ENCODE results near the gene ZW10.
"Not testable (repeated sequence)": the region's sequence is repeated elsewhere in the genome, so short reads cannot be mapped to it uniquely, and the experiment has no call there.

ZW10 gene

DNA sequence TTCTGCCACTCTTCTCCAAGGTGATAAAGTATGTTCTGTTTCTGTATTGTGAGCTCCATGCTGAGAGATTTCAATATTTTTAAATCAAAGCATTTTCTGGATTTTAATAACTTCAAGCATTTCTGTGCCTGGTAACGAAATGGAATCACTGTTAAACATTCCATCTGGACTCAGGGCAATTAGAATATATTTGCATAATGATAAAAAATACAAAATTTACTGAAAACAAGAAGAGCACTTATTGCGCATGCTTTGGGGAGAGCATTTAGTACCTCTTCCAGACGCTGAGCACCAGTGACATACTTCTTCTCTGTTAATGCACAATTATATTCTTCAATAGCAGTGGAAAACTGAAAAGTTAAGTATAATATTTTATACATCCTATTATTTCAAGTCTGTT, 13.3 kb downstream of the ZW10 start:
- no peak for DNase-seq

DNA sequence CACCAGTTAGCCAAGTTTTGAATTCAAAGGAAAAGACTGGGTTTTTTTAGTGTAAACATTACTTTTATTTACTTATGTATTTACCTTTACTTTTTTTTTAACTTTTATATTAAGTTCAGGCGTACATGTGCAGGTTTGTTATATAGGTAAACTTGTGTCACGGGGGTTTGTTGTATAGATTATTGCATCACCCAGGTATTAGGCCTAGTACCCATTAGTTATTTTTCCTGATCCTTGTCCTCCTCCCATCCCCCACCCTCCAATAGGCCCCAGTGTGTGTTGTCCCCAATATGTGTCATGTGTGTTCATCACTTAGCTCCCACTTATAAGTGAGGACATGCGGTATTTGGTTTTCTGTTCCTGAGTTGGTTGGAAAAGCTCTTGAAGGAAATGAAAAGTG, 20.6 kb downstream of the ZW10 start:
- DNase-seq: no peak

DNA sequence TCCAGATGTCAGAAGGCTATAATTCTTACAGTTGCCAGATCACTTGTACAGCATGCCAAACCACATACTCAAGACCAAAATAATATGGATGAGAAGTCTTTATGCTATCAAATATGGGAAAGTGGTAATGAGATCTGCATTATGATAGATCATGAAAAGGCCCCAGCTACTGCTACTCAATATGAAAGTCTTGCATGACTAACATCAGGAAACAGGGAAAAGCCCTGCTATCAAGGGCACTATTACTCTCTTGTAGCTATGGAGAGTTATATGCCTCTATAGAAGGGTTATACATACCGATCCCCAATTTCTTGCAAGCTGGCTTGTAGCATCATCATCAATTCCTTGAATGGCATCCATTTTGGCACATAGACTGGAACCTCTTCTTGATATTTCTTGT, 37.2 kb downstream of the ZW10 start:
- no peak for DNase-seq

DNA sequence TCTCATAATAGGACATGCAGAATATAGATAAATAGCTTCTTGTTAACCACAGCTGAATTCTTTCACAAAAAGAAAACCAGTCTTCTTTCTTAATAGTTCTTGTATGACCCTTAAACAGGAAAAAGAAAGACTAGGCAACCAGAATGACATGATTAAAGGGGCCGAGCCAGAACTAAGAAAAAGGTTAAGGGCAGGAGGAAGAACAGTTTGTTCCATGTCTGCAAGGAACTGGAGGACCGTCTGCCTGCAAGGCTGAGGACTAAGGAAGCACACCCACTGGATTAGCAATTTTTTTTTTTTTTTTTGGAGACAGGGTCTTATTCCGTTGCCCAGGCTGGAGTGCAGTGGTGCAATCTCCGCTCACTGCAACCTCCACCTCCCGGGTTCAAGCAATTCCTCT, 41.4 kb downstream of the ZW10 start:
- DNase-seq: no peak

DNA sequence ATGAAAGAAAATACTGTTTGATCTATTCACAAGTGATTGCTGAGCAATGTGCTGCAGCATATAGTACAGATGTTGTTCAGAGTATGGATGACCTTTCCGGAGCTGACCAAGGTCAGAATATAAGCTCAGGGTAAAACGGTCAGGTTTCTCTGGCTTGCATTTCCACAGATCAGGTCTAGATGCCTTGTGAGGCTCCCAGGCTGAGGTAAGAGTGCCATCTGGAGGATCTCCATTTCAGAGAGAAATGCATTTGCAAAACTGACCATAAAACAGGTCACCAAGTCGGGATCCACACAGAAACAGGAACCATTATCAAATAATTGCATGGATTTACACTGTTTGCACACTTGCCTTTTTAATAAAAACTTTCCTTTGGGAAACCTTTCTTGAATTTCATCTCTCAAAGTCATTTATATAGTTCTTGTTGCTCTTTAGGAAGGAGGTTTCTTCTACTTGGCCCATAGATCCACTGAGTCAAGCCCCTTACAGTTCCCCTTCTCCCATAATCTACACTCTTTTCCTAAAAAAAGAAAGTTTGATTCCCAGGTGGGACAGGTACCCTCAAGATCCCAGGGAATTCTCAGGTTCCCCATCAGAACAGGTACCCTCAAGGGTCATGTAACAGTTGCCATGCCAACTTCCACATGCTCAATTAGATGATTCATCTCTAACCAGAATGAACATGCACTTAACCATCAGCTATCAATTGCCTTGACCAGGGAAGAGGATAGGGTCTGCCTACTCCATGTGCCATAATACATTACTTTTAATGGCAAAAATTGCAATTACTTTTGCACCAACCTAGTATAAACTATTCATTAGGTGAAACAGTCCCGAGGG, 42.4 kb downstream of the ZW10 start:
- no peak for DNase-seq

DNA sequence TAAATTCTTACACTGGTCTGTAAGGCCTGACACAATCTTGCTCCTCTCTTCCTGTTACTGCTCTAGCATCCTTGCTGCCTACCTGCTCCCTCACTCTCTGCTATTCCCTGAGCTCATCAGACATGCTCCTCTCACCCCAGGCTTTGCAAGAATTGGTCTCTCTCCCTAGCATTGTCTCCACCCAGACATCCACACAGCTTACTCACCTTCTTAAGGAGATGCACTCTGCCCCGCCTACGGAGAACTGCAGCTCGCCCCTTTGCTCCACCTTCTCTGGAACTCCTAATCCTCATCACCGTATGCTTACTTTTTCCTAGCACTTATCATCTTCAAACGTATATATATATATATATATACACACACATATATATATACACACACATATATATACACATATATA, 44.0 kb downstream of the ZW10 start:
- no peak for DNase-seq

DNA sequence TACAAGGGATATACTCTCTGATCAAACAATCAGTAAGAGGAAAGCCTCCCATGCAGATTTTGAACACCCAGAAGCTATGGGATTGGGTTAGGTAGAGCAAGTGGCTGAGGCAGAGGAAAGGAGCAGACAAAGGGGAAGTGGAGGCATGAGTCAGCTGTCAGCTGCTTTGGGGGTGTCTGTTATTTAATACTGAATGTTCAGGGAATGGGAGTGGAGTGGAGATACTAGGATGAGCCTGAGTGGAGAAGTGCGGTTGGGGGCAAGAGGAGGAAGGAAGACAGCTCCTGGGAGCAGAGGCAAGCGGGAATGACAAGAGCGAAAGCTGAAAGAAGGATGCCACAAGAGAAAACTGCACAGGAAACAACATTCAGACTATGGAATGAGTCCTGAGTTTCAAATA, 44.7 kb downstream of the ZW10 start:
- no peak for DNase-seq

DNA sequence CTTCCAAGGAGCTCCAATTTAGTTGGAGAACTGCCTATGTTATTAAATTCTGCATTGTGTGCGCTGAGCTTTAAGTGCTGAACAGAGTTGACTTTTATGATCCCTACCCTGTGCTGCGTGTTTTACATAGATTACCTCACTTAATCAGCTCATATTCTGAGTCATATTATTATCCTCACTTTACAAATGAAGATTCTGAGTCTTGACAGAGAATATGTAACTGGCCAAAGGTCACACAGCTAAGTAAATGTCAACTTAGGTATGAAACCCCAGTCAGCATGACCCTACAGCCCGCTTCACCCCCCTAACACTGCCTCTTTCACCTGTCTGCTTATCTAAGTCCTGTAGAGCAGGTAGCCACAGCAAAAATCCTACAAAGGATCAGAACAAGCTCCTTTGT, 47.6 kb downstream of the ZW10 start:
- no peak for DNase-seq

DNA sequence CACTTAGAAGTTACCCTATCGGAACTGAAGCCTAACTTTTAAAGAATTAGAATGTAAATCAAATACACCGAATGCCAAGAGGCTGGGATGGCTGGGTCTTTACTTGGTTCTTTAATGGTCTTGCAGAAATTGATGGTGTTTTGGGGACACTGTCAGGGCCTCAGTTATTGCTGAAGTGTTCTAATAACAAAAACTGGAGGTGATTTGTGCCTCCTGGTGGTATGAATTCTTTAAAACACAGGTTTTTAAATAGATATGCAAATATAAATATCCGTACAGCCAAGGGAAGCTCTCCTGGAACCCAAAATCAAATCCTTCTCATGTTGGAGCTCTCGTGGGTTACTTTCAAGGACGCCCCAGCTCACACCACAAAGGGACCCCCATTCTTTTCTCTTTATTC, 48.1 kb downstream of the ZW10 start:
- DNase-seq: no peak

DNA sequence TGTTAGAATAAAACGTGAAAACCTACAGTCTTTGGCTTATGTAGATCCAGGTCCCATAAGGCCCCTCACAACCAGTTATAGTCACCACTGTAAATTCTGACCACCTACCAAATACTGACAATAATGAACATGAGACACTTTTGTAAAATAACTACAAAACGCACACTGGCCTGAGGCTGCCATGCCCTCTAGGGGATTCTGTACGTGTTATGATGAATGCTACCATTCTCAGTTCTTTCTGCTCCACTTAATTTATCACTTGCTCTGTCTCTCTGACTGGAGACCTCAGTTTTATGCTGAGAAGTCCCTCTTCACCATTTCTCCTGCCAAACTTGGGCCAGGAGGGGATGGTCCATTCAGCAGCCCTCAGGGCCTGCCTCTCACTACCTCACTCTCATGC, 48.7 kb downstream of the ZW10 start:
- no peak for DNase-seq

DNA sequence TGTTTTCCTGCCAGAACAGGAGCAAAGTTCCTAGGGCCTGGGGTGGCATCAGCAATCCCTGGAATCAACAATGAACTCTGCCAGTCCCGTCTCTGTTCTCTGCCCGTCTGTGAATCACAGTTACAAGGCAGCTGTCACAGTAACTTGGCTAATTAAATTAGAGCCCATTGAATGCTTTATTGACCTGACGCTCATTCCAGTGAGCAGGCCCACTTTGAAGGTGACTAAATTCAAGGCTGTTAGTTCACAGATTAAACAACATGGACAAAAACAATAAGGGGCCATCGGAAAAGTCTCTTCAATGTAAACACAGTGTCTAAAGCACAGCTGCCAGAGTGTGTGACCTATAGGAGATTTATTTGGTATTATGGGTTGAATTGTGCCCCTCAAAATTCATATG, 49.7 kb downstream of the ZW10 start:
- no peak for DNase-seq

DNA sequence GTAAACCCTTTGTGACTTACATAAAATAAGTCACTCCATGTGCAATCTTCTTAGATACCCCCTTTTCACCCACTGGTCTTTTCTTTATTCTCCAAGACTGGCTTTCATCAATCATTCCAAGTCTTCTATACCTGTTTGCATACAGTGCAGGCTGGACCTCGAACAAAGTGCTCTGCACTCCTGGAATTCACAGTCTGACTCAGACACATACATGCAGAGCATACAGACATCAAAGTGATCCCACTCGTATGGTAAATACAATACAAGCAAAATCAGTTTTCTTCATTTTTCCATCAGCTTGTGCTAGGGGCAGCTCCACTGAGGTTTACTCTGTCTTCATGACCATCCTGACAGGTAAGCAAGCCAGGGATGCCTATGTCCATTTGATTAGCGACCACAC, 50.6 kb downstream of the ZW10 start:
- no peak for DNase-seq

DNA sequence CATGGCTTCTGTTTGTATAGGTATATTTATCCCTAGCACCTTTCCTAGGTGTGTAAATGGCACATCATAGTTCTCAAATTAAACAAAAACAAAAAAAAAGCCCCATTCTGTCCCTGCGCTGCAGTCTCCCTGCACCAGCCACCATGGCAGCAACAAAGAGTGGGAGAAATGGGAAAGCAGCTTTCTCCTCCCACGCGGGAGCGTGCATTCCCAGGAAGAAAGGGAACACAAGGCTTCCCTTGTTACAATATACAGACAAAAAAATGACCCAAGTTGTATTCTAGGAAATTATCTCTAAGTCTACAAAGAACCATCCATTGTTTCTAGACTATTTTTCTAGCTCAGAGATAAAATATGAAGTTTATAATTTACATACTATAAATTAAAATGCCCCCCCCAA, 51.3 kb downstream of the ZW10 start:
- DNase-seq: no peak

DNA sequence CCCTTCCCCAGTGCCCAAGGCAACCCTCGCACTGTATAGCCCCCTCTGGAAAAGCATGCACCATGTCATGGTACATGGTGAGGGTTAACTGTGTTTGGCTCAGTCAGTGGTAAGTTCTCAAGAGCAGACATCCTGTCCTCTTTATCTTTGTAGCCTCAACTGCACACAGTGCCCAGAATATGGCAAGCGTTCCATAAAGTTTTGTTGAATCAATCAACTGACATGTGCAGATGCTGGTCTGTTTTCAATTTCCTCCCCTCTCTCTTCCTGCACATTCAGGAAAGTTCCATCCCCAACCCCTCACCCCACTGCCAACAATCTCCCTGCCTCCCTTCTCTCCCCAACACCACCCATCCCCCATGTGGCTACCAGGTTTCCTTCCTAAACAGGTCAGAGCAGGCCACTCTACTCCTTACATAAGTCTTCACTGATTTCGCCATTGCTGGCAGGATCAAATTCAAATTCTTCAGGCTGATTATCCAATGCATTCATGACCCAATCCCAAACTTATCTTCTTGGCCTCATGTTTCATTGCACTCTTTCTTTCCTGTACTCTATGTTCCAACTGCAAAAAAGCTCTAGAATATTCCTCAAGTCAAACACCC, 51.9 kb downstream of the ZW10 start:
- DNase-seq: no peak

DNA sequence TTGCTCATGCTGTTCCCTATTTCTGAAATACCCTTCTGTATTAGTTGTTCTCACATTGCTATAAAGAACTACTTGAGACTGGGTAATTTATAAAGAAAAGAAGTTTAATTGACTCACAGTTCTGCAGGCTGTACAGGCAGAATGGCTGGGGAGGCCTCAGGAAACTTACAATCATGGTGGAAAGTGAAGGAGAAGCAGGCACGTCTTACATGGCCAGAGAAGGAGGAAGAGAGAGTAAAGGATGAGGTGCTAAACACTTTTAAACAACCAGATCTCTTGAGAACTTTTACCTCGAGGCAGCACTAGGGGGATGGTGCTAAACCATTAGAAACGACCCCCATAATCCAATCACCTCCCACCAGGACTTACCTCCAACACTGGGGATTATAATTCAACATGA, 53.0 kb downstream of the ZW10 start:
- not testable (repeated sequence) for DNase-seq

DNA sequence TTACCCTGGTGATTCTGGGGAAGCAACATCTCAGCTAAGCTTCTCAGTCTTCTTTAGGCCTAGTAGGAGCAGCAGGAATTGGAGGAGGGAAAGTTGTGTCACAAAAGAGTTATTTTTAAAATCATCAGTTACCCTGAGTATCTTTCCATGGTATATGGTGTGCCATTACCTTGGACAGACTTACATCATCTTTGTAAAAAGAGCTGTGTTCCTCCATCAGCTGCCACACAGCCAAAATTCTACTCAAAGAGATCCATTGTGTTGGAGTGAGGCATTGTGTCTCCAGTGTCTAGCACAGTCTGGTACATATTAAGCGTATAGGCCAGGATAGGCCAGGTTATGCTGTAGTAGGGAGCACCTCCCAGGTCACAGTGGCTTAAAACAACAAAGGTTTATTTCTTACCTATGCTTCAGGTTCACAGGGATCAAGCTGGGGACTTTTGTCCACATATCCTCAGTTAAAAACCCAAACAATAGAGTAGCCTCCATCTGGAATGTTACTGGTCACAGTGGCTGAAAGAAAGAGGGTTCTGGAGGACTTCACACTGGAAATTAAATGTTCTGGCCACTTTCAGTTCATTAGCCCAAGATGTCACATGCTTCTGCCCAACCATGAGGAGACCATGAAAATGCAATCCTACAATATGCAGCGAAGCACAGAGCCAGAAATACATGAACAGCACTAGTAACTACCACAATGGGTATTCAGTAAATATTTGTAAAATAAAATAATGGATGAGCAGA, 57.4 kb downstream of the ZW10 start:
- DNase-seq: no peak

DNA sequence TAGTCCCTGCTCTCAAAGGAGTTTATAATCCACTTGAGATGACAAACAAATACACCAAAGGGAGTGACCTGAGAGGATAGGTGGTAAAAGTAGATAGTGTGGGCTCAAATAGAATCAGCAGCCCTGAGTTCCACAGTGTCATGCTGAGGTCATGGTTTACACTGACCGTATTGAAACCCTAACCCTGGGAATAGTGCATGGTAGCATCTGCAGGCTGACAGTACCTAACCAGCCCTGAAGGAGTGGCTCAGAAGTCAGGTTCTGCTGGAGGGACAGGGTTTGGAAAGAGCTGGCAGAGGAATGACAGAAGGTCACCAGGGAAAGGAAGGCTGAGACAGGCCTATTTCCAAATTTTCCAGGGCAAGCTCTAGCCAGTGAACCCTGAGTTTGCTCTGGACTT, 58.2 kb downstream of the ZW10 start:
- no peak for DNase-seq

DNA sequence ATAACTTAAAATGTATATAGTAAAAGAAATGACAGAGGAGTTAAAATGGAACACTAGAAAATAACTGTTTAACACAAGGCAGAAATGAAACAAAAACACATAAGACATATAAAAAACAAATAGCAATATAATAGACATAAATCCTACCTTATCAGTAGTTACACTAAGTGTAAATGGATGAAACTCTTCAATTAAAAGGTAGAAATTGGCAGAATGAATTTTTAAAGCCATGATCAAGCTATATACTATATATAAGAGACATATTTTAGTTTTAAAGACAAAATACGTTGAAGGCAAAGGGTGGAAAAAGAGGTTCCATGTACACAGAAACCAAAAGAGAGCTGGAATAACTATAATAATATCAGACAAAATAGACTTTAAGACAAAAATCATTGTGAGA, 62.5 kb downstream of the ZW10 start:
- no peak for DNase-seq

DNA sequence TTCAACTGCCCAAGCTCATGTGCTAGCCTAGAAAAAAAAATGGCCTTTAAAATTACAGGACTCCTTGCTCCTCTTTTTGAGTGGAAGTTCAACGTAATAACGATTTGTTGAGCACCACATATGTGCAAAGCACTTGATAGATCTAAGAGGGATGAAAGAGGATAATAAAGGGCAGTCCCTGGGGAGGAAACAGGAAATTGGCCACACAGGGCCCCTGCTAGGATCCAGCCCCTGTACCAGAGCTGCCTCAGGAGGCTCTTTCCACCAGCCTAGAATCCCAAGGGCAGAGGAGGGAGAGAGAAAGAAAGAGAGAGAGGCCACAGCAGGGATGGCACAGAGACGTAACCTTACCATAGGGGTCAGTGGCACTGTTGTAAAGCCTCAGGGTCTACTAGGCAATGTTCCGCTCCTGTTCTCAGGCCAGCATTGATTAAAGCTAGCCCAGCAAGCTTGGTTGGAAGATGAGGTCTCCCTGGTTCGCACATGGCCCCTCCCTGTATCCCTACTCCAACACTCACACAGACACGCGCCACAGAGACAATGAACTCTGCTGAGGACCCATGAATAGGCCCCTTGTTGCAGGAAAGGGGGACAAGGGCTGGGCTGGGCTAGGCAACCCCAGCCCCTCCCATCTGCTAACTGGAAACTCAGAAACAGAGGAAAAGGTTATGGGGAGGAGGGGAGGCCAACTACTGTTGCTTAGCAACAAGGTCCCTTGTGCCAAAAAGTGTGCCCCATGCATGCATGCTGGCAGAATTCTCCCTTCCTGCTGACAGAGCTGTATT, 67.4 kb downstream of the ZW10 start, which contains the start of gene TMPRSS5:
TMPRSS5 (minus strand) TSS at position 438 of the 785 bp plus-strand sequence; CDS start at position 354, 84 bp downstream.
- no peak for DNase-seq

DNA sequence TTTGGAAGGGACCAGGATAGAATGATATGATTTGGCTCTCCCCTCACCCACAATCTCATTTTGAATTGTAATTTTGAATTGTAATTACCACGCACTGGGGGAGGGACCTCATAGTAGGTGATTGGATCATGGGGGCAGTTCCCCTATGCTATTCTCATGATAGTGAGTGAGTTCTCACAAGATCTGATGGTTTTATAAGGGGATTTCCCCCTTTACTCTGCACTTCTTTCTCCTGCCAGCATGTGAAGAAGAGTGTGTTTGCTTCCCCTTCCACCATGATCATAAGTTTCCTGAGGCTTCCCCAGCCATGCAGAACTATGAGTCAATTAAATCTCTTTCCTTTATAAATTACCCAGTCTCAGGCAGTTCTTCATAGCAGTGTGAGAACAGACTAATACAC, 69.9 kb downstream of the ZW10 start:
- not testable (repeated sequence) for DNase-seq

DNA sequence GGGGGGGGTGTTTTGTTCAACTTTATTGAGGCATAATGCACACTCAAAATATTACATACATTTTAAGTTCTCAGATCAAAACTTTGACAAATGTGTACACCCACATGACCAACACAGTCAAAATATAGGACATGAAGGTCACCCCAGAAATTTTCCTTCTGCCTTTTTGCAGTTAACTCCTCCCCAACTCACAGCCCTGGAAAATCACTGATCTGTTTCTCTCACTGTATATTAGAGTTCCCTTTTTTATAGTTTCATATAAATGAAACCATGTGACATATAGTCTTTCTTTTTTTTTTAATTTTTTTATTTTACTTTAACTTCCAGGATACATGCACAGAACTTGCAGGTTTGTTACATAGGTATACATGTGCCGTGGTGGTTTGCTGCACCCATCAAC, 72.0 kb downstream of the ZW10 start:
- no peak for DNase-seq

DNA sequence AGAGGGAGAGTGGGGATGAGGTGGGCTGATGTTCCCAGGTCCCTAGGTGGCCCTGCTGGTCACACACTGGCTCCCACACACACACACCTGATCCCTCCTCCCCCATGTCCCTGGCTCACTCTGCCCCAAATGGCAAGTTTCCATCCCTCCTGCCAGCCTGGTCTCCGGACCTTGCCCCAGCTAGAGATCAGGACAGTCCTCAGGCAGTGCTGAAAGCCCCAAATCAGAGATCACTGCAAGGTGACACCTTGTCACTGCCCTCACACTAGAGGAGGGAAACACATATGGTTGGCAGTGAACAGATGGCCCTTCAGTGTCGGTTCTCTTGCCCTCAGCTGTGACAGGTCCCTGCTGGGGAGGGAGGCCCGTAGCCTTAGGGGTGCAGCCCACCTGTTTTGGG, 75.0 kb downstream of the ZW10 start:
- no peak for DNase-seq

DNA sequence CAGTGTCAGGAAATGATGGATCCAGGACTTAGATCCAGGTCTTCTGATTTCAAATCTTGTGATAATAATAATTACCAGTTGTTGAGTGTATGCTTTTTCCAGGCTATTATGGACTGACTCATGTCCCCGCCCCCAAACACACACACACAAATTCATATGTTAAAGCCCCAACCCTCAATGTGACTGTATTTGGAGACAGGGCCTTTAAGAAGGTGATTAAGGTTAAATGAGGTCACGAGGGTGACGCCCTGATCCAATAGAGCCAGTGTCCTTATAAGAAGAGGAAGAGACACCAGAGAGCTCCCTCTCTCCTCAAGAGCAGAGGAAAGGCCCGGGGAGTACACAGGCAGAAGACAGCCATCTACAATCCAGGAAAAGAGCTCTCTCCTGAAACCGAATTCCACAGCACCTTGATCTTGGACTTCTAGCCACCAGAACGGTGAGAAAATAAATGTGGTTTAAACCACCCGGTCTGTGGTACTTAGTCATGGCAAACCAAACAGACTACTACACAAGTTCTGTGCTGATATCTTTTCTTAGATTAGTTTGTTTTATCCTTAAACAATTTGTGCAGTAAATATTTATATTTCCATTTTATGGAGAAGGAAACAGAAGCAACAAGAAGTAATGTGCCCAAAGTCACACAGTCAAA, 75.6 kb downstream of the ZW10 start:
- DNase-seq: no peak

All from activated effector memory CD4-positive, alpha-beta T cell treated with Interleukin-2 at 50 U/mL for 16 hours (primary cell).